Measurements from ENCODE around the gene QRFPR.
A peak's percentile ranks its signal among the peaks of the same experiment; 100 is the strongest.

- TF ChIP-seq CTCF (IDR thresholded peaks at IDR 0.05) (peak; percentile 33 to 61 (median 60)), POLR2A (IDR thresholded peaks at IDR 0.05) (no peak)
Observed at GRCh38 chr4:121370729-121371325, 10.0 kb downstream of the QRFPR start.

All from right lobe of liver (tissue), 4 donors.